ENCODE data around the gene NRG3. TPM values are rescaled to one million over a fixed set of nuclear protein-coding genes. Genes with fewer than 3 reads are reported as not detected.

The NRG3 gene
- total RNA-seq, 1 donor from 2014 or later, result 0.19 TPM

GRCh38 chr10:81876253-81877077 lies 1.5 kb downstream of the NRG3 start:
- intact Hi-C loops (cut with DNase I), result no loop called here
- no peak for DNase-seq
- ATAC-seq (ENCODE audit: poor library complexity), result no peak

- DNase-seq (no peak), ATAC-seq (ENCODE audit: poor library complexity) (no peak)
- intact Hi-C loops (cut with DNase I), result no loop called here
Observed at GRCh38 chr10:81877596-81877995, 2.6 kb downstream of the NRG3 start.

GRCh38 chr10:81882011-81882410 lies 7.0 kb downstream of the NRG3 start:
- DNase-seq (no peak), ATAC-seq (ENCODE audit: poor library complexity) (no peak)
- intact Hi-C loops (cut with DNase I), result no loop called here

- ATAC-seq (ENCODE audit: poor library complexity) (no peak), DNase-seq (no peak)
- intact Hi-C loops (cut with DNase I), result no loop called here
Observed at GRCh38 chr10:81884856-81885255, 9.9 kb downstream of the NRG3 start.

GRCh38 chr10:81885491-81885890 lies 10.5 kb downstream of the NRG3 start:
- ATAC-seq (ENCODE audit: poor library complexity) (no peak), DNase-seq (no peak)
- intact Hi-C loops (cut with DNase I), result no loop called here

GRCh38 chr10:81886939-81887338 lies 11.9 kb downstream of the NRG3 start:
- DNase-seq (no peak), ATAC-seq (ENCODE audit: poor library complexity) (no peak)
- intact Hi-C loops (cut with DNase I), result no loop called here

- intact Hi-C loops (cut with DNase I), result no loop called here
- ATAC-seq (ENCODE audit: poor library complexity), result no peak
- DNase-seq, result no peak
Observed at GRCh38 chr10:81889181-81889769, 14.3 kb downstream of the NRG3 start.

- intact Hi-C loops (cut with DNase I), result no loop called here
- no peak for ATAC-seq (ENCODE audit: poor library complexity)
Observed at GRCh38 chr10:81894616-81895015, 19.6 kb downstream of the NRG3 start.

GRCh38 chr10:81898518-81898917 lies 23.5 kb downstream of the NRG3 start:
- ATAC-seq (ENCODE audit: poor library complexity) (no peak), DNase-seq (no peak)
- intact Hi-C loops (cut with DNase I), result no loop called here

More at GRCh38 chr10:81894616-81895015, 19.6 kb downstream of the NRG3 start:
- no peak for DNase-seq

- DNase-seq (no peak), ATAC-seq (ENCODE audit: poor library complexity) (no peak)
- intact Hi-C loops (cut with DNase I), result no loop called here
Observed at GRCh38 chr10:81900989-81901388, 26.0 kb downstream of the NRG3 start.

- intact Hi-C loops (cut with DNase I), result no loop called here
- ATAC-seq (ENCODE audit: poor library complexity), result no peak
Observed at GRCh38 chr10:81903472-81903871, 28.5 kb downstream of the NRG3 start.

GRCh38 chr10:81905161-81905560 lies 30.2 kb downstream of the NRG3 start:
- DNase-seq (no peak), ATAC-seq (ENCODE audit: poor library complexity) (no peak)
- intact Hi-C loops (cut with DNase I), result no loop called here

More at GRCh38 chr10:81903472-81903871, 28.5 kb downstream of the NRG3 start:
- DNase-seq, result no peak

- intact Hi-C loops (cut with DNase I), result no loop called here
- DNase-seq (no peak), ATAC-seq (ENCODE audit: poor library complexity) (no peak)
Observed at GRCh38 chr10:81909453-81909852, 34.5 kb downstream of the NRG3 start.

GRCh38 chr10:81911328-81911727 lies 36.3 kb downstream of the NRG3 start:
- ATAC-seq (ENCODE audit: poor library complexity) (no peak), DNase-seq (no peak)
- intact Hi-C loops (cut with DNase I), result no loop called here

GRCh38 chr10:81914736-81915503 lies 39.9 kb downstream of the NRG3 start:
- intact Hi-C loops (cut with DNase I), result no loop called here
- ATAC-seq (ENCODE audit: poor library complexity), result no peak
- DNase-seq, result no peak

GRCh38 chr10:81915504-81915897 lies 40.5 kb downstream of the NRG3 start:
- ATAC-seq (ENCODE audit: poor library complexity), result no peak
- intact Hi-C loops (cut with DNase I), result no loop called here
- no peak for DNase-seq

- intact Hi-C loops (cut with DNase I), result no loop called here
- ATAC-seq (ENCODE audit: poor library complexity) (no peak), DNase-seq (no peak)
Observed at GRCh38 chr10:81917666-81918065, 42.7 kb downstream of the NRG3 start.

GRCh38 chr10:81918766-81919165 lies 43.8 kb downstream of the NRG3 start:
- intact Hi-C loops (cut with DNase I), result no loop called here
- DNase-seq (no peak), ATAC-seq (ENCODE audit: poor library complexity) (no peak)

GRCh38 chr10:81920213-81920829 lies 45.3 kb downstream of the NRG3 start:
- DNase-seq (no peak), ATAC-seq (ENCODE audit: poor library complexity) (no peak)
- intact Hi-C loops (cut with DNase I), result no loop called here
